ENCODE results near the gene KLHL40.

The KLHL40 gene

GRCh38 chr3:42730294-42730693, 45.0 kb downstream of the KLHL40 start:
- DNase-seq (ENCODE audit: extremely low read depth, low read depth) = no peak
- no peak for TF ChIP-seq CTCF (IDR thresholded peaks at IDR 0.05; ENCODE audit: low read depth, low read length)

- no peak for TF ChIP-seq CTCF (IDR thresholded peaks at IDR 0.05; ENCODE audit: low read depth, low read length)
- no peak for DNase-seq (ENCODE audit: extremely low read depth, low read depth)
Measured at GRCh38 chr3:42730706-42731420, 45.5 kb downstream of the KLHL40 start.

- TF ChIP-seq CTCF (IDR thresholded peaks at IDR 0.05; ENCODE audit: low read depth, low read length) = no peak
- no peak for DNase-seq (ENCODE audit: extremely low read depth, low read depth)
Measured at GRCh38 chr3:42731476-42732195, 46.3 kb downstream of the KLHL40 start.

- DNase-seq (ENCODE audit: extremely low read depth, low read depth) = no peak
Measured at GRCh38 chr3:42732196-42732828, 47.0 kb downstream of the KLHL40 start.

GRCh38 chr3:42732829-42733459, 47.6 kb downstream of the KLHL40 start:
- no peak for DNase-seq (ENCODE audit: extremely low read depth, low read depth)
- peak; percentile 12 for TF ChIP-seq CTCF (IDR thresholded peaks at IDR 0.05; ENCODE audit: low read depth, low read length)

More at GRCh38 chr3:42732196-42732828, 47.0 kb downstream of the KLHL40 start:
- TF ChIP-seq CTCF (IDR thresholded peaks at IDR 0.05; ENCODE audit: low read depth, low read length) = no peak

GRCh38 chr3:42733501-42734262, 48.3 kb downstream of the KLHL40 start:
- no peak for TF ChIP-seq CTCF (IDR thresholded peaks at IDR 0.05; ENCODE audit: low read depth, low read length)
- no peak for DNase-seq (ENCODE audit: extremely low read depth, low read depth)

All from AG09319 (cell line).